Activated CD4-positive, alpha-beta T cell treated with anti-CD3 and anti-CD28 coated beads for 24 hours (primary cell): ENCODE measurements around the gene COL11A2.

Experiments
- DNase-seq, 2 donors: peaks; one replicate each; pipeline ENCODE4 v3.0.0-alpha.2; 2020; ENCODE audit warnings: low read depth in 2 of 2

The COL11A2 gene

GRCh38 chr6:33117811-33118277 lies 74.4 kb downstream of the COL11A2 start:
- DNase-seq = no peak

DNA sequence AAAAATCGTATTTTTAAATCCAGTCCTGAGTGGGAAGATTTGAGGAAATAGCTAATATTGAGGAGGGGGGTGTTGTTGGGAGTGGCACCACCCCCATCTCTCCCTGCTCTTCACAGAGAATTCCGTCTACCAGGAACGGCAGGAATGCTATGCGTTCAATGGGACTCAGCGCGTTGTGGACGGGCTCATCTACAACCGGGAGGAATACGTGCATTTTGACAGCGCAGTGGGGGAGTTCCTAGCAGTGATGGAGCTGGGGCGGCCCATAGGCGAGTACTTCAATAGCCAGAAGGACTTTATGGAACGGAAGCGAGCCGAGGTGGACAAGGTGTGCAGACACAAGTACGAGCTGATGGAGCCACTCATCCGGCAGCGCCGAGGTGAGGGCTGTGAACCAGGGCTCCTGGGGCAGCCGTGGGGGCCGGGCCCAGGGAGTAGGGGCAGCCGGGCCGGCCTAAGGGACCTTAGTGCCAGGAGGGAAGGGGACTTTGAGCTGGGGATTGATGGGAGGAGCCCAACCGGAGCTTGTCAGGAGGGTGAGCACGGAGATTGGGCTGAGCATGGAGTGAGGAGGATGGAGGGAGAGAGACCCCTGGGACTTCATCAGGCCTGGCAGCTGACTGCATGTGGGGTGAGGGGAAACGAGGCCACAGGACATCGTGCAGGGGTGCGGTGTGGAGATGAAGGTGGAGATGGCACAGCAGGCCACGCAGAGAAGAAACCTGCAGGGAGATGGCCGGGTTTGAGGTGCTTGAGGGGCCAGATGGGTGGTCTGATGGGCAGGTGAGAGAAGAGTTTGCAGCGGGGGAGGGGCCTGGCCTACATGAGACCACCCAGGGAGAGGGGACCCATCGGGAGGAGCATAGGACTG lies 75.2 kb downstream of the COL11A2 start:
- DNase-seq = no peak

GRCh38 chr6:33116417-33116816 lies 75.8 kb downstream of the COL11A2 start:
- no peak for DNase-seq

DNA sequence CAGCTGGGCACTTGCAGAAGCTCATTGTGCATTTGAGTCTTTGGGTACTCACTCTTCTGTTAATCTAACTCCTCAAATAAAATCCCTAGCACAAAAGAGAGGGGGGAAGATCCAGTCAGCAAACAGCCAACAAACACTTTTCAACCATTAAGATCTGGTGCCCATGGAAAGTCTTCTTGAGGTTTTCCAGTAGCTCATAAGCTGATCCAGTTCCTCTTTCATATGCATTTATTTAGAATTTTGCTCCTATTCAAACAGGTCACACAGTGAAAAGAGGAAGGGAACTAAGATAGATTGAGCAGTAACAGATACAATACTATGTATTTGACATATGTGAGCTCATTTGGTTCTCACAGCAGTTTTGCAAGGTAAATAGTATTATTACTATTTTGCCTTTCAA lies 77.9 kb downstream of the COL11A2 start:
- no peak for DNase-seq

DNA sequence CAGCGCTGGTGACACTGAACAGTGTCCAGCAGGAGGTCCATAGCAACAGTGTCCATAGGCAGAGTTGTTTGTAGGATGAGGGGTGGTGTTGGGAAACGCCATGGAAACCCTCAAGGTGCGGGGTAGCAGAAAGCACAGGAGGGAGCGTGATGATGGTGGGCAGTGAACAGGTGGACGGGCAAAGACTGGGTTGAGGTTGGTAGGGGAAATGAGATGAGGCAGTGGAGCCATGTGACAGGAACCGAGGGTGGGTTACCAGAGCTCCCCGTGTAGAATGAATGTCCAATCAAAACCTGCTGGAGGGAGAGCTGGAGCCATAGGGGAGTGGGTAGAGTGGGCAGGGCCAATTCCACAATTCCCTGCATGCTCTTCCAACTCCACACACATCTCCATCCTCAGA lies 78.5 kb downstream of the COL11A2 start:
- no peak for DNase-seq
